HG03135 (cell line): ENCODE measurements around the gene UGT2B28.
"Not testable (repeated sequence)": the region's sequence is repeated elsewhere in the genome, so short reads cannot be mapped to it uniquely, and the experiment has no call there.

Source experiments
- ATAC-seq: cut with Tn5 transposase; IDR thresholded peaks from one replicate; pipeline ENCODE4 v1.9.1; 2021; ENCODE audit warnings: mild to moderate bottlenecking, moderate library complexity; ENCODE audit not compliant: unreplicated experiment

UGT2B28 gene

DNA sequence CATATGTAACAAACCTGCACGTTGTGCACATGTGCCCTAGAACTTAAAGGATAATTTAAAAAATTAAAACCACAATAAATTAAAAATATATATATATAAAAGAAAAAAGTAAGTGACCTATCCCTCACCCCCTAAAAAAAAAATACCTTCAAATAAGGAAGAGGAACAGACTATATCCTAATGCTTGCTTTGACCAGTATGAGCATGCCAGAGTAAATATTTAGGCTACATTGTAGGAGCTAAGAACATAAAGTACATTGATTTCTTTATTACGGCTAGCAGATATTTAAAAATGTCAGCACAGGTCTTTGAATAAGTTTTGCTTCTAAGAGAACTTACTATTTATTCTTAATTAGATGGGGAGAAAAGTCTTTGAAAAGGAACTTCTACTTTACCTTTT lies 62.8 kb downstream of the UGT2B28 start:
- not testable (repeated sequence) for ATAC-seq

DNA sequence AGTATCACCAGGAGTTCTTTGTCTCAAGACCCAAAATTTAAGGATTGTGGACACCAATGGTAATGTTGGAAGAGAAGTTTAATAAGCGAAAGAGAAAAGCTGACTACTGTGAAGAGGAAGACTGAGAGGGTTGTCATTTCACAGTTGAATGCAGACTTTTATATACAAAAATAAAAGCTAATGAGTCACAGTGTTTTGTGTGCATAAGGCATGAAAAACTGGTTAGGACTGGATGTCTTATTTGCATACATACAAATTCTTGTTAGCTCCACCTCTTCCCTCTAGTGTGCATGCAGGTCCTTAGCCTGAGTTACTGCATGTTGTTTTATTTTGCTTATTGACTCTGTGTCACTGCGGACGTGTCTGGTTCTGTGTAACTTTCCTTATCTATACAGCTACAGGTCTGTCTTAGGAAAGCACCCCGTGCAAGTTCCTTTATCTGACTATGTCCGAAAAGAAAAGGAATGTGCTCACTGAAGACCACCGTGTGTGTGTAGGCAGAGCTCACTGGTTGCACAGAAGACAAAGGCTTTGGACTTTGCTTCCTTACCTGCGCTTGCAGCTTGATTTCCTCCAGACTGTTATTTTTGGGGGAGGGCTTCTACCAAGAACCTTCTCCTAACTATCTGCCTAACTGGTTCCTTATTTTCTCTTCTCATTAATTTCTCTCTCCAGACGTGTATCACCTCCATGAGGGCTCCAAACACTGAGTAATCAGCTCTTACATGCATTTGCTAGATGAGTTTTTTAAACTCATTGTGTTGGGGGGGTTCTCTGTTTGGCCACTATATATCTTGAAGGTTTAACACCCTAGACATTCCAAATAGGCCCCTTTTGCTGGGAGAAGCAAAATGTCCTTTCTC lies 63.5 kb downstream of the UGT2B28 start:
- ATAC-seq = not testable (repeated sequence)
